GM19467 (cell line): ENCODE results near the gene TAF11L2.
"Not testable (repeated sequence)": the region's sequence is repeated elsewhere in the genome, so short reads cannot be mapped to it uniquely, and the experiment has no call there.

ENCODE experiments used
- ATAC-seq: cut with Tn5 transposase; IDR thresholded peaks from one replicate; pipeline ENCODE4 v1.9.1; 2021; ENCODE audit warnings: mild to moderate bottlenecking, moderate library complexity; ENCODE audit not compliant: unreplicated experiment

The TAF11L2 gene

GRCh38 chr5:17524935-17525334, 26.9 kb downstream of the TAF11L2 start, which contains the start of gene TAF11L5:
TAF11L5 (plus strand) TSS chr5:17525235.
- ATAC-seq = not testable (repeated sequence)

DNA sequence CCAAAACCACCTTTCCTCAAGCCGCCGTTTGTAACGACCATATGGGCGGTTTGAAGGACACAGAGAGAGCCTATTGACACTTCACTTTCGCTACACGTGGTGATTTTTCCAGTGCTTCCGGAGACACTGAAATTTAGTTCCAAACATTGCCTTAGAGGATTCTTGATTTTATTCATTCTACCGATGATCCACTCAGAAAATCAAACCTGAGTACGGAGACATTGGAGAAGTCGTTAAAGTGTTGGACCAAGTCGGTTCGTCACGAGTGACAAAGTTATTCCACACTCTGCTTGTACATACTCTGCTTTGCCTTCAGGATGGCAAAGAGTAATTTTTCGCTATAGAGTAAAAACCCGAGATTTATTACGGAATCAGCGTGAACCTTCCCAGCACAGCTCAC, 28.5 kb downstream of the TAF11L2 start:
- not testable (repeated sequence) for ATAC-seq

GRCh38 chr5:17528369-17528768, 30.3 kb downstream of the TAF11L2 start, which contains the start of gene TAF11L6:
TAF11L6 (plus strand) TSS chr5:17528669.
- not testable (repeated sequence) for ATAC-seq
